ENCODE results near the gene SSH2. TPM values are rescaled to one million over a fixed set of nuclear protein-coding genes. Genes with fewer than 3 reads are reported as not detected.

SSH2 gene
- total RNA-seq, 1 experiment from 2014 or later = 14.6 TPM

GRCh38 chr17:29962656-29963055 lies 32.6 kb upstream of the SSH2 start:
- H3K4me3 Mint-ChIP-seq = no peak overlapping the region
- WGBS (ENCODE audit: extremely low coverage, insufficient read length, low lambda C conversion rate) = no CpG with 5 or more reads among the region's 2 CpGs

More at GRCh38 chr17:29962656-29963055, 32.6 kb upstream of the SSH2 start:
- no peaks in the 10 kb centered on the region for H3K27me3 ChIP-seq (ENCODE audit: insufficient read depth, low read length)
- no peaks in the 10 kb centered on the region for H3K79me2 ChIP-seq (ENCODE audit: insufficient read depth, low read length)
- H3K4ac ChIP-seq (ENCODE audit: low read depth, low read length) = no peak overlapping the region
- H3K4me1 Mint-ChIP-seq = peaks cover 5 to 8% of the 10 kb centered on the region in 2 experiments; a peak in 3 of 4 replicates
- H3K9me3 Mint-ChIP-seq = peaks cover 9 to 14% of the 10 kb centered on the region in 2 experiments; a peak in 3 of 5 replicates
- no peak overlapping the region for H2AFZ ChIP-seq (ENCODE audit: low read length)
- no peak for TF ChIP-seq CTCF (conservative IDR thresholded peaks at IDR 0.05)
- H4K8ac ChIP-seq (replicated peaks; ENCODE audit: insufficient read length, low read depth, low read length) = no peak overlapping the region
- H3K14ac ChIP-seq (ENCODE audit: insufficient read depth, low read length) = no peak overlapping the region
- no peak overlapping the region for H3K4me2 ChIP-seq (ENCODE audit: insufficient read depth, insufficient read length, low read length)
- no peak overlapping the region for H2AK5ac ChIP-seq (ENCODE audit: insufficient read length, low read length)
- H4K5ac ChIP-seq (ENCODE audit: insufficient read length, low read depth, low read length) = no peak overlapping the region
- no peaks in the 10 kb centered on the region for H3K4me1 ChIP-seq (ENCODE audit: insufficient read depth, low read length)
- H2BK5ac ChIP-seq (ENCODE audit: insufficient read length, low read length) = no peak overlapping the region
- H3K9ac ChIP-seq (ENCODE audit: extremely low read depth, insufficient read length, low read length) = no peak overlapping the region
- no peak overlapping the region for H3K23ac ChIP-seq (ENCODE audit: insufficient read length, low read depth, low read length)
- H3K27ac Mint-ChIP-seq = no peak overlapping the region
- no peak for DNase-seq
- H3K56ac ChIP-seq (ENCODE audit: insufficient read length, low read depth, low read length) = no peak overlapping the region
- H2BK15ac ChIP-seq (ENCODE audit: low read depth, low read length) = no peak overlapping the region
- no peaks in the 10 kb centered on the region for H3K23me2 ChIP-seq (ENCODE audit: insufficient read length, low read depth, low read length, poor library complexity, severe bottlenecking)
- H2BK12ac ChIP-seq (ENCODE audit: insufficient read length, low read depth, low read length) = no peak overlapping the region
- no peaks in the 10 kb centered on the region for H4K20me1 ChIP-seq (ENCODE audit: control insufficient read depth, insufficient read depth, insufficient read length)
- H2BK120ac ChIP-seq (ENCODE audit: low read depth, low read length, poor library complexity, severe bottlenecking) = no peak overlapping the region
- no peaks in the 10 kb centered on the region for H3K79me1 ChIP-seq (ENCODE audit: insufficient read depth, low read depth, low read length, poor library complexity, severe bottlenecking)
- no peak overlapping the region for H4K91ac ChIP-seq (ENCODE audit: insufficient read length, low read depth, low read length)
- H2BK20ac ChIP-seq (ENCODE audit: low read depth, low read length, poor library complexity, severe bottlenecking) = no peak overlapping the region
- peaks cover 2% of the 10 kb centered on the region; the same call in 1 of the 2 replicates for H3K27me3 Mint-ChIP-seq (ENCODE audit: low read depth)
- H3K36me3 Mint-ChIP-seq (ENCODE audit: insufficient read depth in 1 of 3, low read depth in 3 of 3) = peaks cover 0 to 7% (median 0%) of the 10 kb centered on the region in 3 experiments; a peak in 5 of 7 replicates
- H3K18ac ChIP-seq (ENCODE audit: insufficient read length, low read depth, low read length) = no peak overlapping the region
- no peak overlapping the region for H3T11ph ChIP-seq (ENCODE audit: low read length)
- no peaks in the 10 kb centered on the region for H3K9me3 ChIP-seq (ENCODE audit: control insufficient read depth, low read depth, low read length)
- H3K27ac ChIP-seq (ENCODE audit: insufficient read length, low read depth, low read length) = no peak overlapping the region

Data from H9 (cell line).